Measurements from ENCODE around the gene CXCL12.

CXCL12 gene

DNA sequence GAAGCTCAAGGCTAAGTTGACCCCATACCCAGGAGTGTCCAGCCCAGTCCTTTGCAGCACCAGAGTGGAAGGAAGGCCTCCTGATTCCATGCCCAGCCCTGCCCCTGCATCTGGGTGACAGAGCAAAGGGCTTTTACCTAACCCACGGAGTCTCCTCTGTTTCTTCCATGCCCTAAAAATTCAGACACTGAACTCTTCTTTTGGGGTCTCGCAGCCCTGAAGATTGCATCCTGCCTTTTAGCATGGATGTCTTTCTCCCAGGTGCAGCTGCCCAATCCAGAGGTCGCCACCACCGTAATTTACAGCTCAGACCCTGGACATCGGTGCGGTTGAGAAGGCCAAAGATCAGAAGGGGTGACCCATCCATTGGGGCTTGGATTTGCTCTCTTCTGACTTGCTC is 50.8 kb downstream of the CXCL12 start:
- DNase-seq (ENCODE audit: low spot score), result no peak

- no peak for DNase-seq (ENCODE audit: low spot score)
Measured at GRCh38 chr10:44333511-44333910, 51.4 kb downstream of the CXCL12 start.

DNA sequence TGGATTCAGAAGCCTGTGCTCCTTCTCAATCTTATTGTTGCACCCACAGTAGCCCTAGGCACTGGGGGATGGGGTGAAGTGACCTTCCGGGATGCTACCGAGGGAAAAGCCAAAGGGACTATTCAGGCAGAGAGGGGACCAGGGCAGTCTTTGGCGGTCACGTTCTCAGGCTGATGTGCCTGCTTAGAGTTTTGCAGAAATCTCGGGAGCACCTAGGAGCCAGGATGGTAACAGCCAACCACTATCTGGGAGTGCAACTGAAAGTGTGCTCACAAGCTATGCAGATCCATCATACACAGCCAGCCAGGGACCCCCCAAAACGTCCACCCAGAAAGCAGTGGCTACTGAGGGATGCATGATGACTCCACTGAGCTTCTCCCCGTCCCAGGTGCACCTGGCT is 52.4 kb downstream of the CXCL12 start:
- DNase-seq (ENCODE audit: low spot score), result no peak

GRCh38 chr10:44330431-44330830 is 54.5 kb downstream of the CXCL12 start:
- DNase-seq (ENCODE audit: low spot score), result no peak

- DNase-seq (ENCODE audit: low spot score), result no peak
Measured at GRCh38 chr10:44327461-44327860, 57.4 kb downstream of the CXCL12 start.
